Panc1 (cell line): Measurements from ENCODE around the gene KLHL24. TPM values are rescaled to one million over a fixed set of nuclear protein-coding genes. Genes with fewer than 3 reads are reported as not detected.

Source experiments
- ATAC-seq: fragments of 200-7000 bp; cut with Tn5 transposase; 2 replicates; pipeline ENCODE4 v1.9.1; 2020; ENCODE audit warnings: mild to moderate bottlenecking, moderate library complexity
- BruUV-seq: library from RNA; stranded (reverse); fragments of 400-500 nt; replicated peaks from 2 replicates; lab custom pipeline; 2021; lab: Mats Ljungman, UMichigan
- CTCF ChIA-PET: fragments of 300-600 bp; sonication (Branson Sonifier 250); formaldehyde crosslinking; loops from one replicate; lab custom pipeline; 2022; ENCODE audit warnings: antibody characterized with exemption; lab: Charles Lee
- POLR2A ChIA-PET: fragments of 300-600 bp; sonication (Branson Sonifier 250); formaldehyde crosslinking; loops from one replicate; lab custom pipeline; 2022; ENCODE audit warnings: antibody characterized with exemption; lab: Charles Lee
- DNase-seq: peaks from one replicate; pipeline ENCODE4 v3.0.0-alpha.2; 2010; ENCODE audit warnings: low read depth, low spot score
- H3K27ac ChIP-seq: 2 replicates; pipeline ENCODE4 v1.5.1; 2011; ENCODE audit warnings: mild to moderate bottlenecking, low read length, inconsistent platforms
- H3K27me3 ChIP-seq: fragments of 200-500 bp; sonication (Bioruptor generic); 2 replicates; pipeline ENCODE4 v1.6.0; 2014; ENCODE audit warnings: low read length, inconsistent platforms; ENCODE audit not compliant: control insufficient read depth, insufficient read depth
- H3K36me3 ChIP-seq: fragments of 200-500 bp; sonication (Bioruptor generic); 2 replicates; pipeline ENCODE4 v1.5.1; 2014; ENCODE audit warnings: inconsistent platforms, mild to moderate bottlenecking, low read length, moderate library complexity; ENCODE audit not compliant: control insufficient read depth, insufficient read depth
- H3K4me1 ChIP-seq: 2 replicates; pipeline ENCODE4 v1.5.1; 2011; ENCODE audit warnings: inconsistent platforms, mild to moderate bottlenecking, low read length, moderate library complexity; ENCODE audit not compliant: control insufficient read depth, insufficient read depth
- H3K4me3 ChIP-seq, 2 experiments: 2 replicates each; pipeline ENCODE4 v1.5.1; 2011 to 2012; ENCODE audit warnings: low read depth in 2 of 2, low read length in 2 of 2, mild to moderate bottlenecking in 2 of 2, inconsistent platforms in 1 of 2, moderate library complexity in 1 of 2
- H3K9me3 ChIP-seq: fragments of 200-500 bp; sonication (Bioruptor generic); 2 replicates; pipeline ENCODE4 v1.5.1; 2014; ENCODE audit warnings: low read depth, mild to moderate bottlenecking, inconsistent platforms, low read length, moderate library complexity; ENCODE audit not compliant: control insufficient read depth, insufficient read depth
- POLR2AphosphoS5 ChIP-seq: IDR thresholded peaks from 2 replicates; pipeline ENCODE4 v1.6.1; 2012; ENCODE audit warnings: mild to moderate bottlenecking, low read depth, low read length, moderate library complexity
- SIN3A ChIP-seq: IDR thresholded peaks from 2 replicates; pipeline ENCODE4 v1.6.1; 2012; ENCODE audit warnings: low read depth, mild to moderate bottlenecking, low read length, moderate library complexity, borderline replicate concordance; ENCODE audit not compliant: insufficient read depth
- TCF7L2 ChIP-seq: IDR thresholded peaks from 2 replicates; pipeline ENCODE4 v1.6.1; 2011; ENCODE audit warnings: mild to moderate bottlenecking, low read depth, low read length, inconsistent platforms
- in situ Hi-C: cut with HindIII; loops from 2 replicates; pipeline ENCODE4 v1.10.0; 2016; ENCODE audit warnings: low sequenced_read_pairs, low pct_unique_long_range_greater_than_20kb
- intact Hi-C: fragments of 100-400 bp; cut with micrococcal nuclease; formaldehyde crosslinking; loops from one replicate; pipeline ENCODE4 v1.10.0; 2022; ENCODE audit not compliant: unreplicated experiment
- total RNA-seq: library from RNA; stranded (reverse); gene quantifications from one replicate; pipeline ENCODE4 v1.2.1, GENCODE V29; 2021; ENCODE audit not compliant: unreplicated experiment
- TF ChIP-seq, protein P1 (sequence below): fragments of 450-650 bp; IDR thresholded peaks from 2 replicates; pipeline ENCODE4 v1.5.1; 2017; ENCODE audit warnings: mild to moderate bottlenecking
- TF ChIP-seq, protein P2 (sequence below), 2 experiments: IDR thresholded peaks; 2 replicates each; pipeline ENCODE4 v1.6.1; 2011 to 2012; ENCODE audit warnings: low read depth in 2 of 2, control low read depth in 1 of 2, low read length in 1 of 2, mild to moderate bottlenecking in 1 of 2, moderate library complexity in 1 of 2; ENCODE audit not compliant: insufficient read depth in 1 of 2

KLHL24 gene
- total RNA-seq, 1 experiment from 2014 or later = 42.0 TPM

DNA sequence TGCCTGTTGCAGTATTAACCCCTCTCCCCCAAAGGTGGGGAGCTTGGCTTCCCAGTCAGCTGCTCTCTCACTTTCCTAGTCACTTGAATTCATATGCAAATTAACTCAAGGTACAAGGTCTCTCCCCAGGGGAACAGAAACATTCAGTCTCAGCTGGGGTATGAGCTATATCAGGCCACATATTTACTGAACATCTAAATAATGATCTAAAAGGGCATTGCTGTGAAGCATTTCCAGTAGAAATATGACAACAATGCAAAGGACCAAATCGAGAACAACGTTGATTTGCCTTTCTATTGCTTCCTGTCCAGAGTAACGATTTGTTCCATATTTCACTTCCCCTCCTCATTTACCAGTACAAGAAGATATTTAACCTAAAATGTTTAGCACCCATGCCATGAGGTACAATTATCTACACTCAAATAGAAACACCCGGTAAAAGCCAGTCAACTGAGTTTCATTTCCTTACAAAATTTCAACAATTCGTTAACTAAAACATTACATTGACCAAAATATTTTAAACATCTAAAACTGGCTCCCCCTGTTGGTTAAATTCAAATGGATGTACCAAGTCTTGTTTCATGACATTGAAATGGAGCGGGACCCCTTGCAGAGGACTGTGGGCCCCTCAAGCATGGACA is 43.4 kb upstream of the KLHL24 start:
- H3K4me1 ChIP-seq = no peaks in the 10 kb centered on the region
- in situ Hi-C loops (no loop called here), intact Hi-C loops (no loop called here)
- no peak overlapping the region for H3K27ac ChIP-seq
- POLR2A ChIA-PET = no interaction called here
- H3K27me3 ChIP-seq = no peaks in the 10 kb centered on the region
- DNase-seq = no peak
- H3K36me3 ChIP-seq = no peaks in the 10 kb centered on the region
- TF ChIP-seq, protein P1, sequence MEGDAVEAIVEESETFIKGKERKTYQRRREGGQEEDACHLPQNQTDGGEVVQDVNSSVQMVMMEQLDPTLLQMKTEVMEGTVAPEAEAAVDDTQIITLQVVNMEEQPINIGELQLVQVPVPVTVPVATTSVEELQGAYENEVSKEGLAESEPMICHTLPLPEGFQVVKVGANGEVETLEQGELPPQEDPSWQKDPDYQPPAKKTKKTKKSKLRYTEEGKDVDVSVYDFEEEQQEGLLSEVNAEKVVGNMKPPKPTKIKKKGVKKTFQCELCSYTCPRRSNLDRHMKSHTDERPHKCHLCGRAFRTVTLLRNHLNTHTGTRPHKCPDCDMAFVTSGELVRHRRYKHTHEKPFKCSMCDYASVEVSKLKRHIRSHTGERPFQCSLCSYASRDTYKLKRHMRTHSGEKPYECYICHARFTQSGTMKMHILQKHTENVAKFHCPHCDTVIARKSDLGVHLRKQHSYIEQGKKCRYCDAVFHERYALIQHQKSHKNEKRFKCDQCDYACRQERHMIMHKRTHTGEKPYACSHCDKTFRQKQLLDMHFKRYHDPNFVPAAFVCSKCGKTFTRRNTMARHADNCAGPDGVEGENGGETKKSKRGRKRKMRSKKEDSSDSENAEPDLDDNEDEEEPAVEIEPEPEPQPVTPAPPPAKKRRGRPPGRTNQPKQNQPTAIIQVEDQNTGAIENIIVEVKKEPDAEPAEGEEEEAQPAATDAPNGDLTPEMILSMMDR = peak; percentile 45; the same call in 1 of the 2 replicates
- TF ChIP-seq POLR2AphosphoS5 = no peak
- CTCF ChIA-PET = no interaction called here
- H3K9me3 ChIP-seq = no peaks in the 10 kb centered on the region
- no peak overlapping the region for H3K4me3 ChIP-seq
- no peak for ATAC-seq
- no TSS peak for BruUV-seq

DNA sequence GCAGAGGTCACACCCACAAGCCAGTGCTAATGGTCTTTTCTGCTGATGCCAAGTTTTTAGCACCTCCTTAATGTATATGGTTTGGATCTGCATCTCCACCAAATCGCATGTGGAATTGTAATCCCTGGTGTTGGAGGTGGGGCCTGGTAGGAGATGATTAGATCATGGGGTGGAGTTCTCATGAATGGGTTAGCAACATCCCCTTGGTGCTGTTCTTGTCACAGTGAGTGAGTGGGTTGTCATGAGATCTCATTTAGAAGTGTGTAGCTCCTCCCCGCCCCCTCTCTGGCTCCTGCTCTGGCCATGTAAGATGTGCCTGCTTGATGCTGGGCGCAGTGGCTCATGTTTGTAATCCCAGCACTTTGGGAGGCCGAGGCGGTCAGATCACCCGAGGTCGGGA is 42.6 kb upstream of the KLHL24 start:
- BruUV-seq = no TSS peak
- intact Hi-C loops = no loop called here
- Histone ChIP-seq H3K9me3 (peaks cover 5% of the 10 kb centered on the region; the same call in 1 of the 2 replicates), H3K4me1 (no peaks in the 10 kb centered on the region), H3K4me3 (no peak overlapping the region), H3K36me3 (no peaks in the 10 kb centered on the region), H3K27me3 (no peaks in the 10 kb centered on the region), H3K27ac (no peak overlapping the region)
- ChIA-PET POLR2A (no interaction called here), CTCF (no interaction called here)
- DNase-seq (no peak), ATAC-seq (no peak)
- in situ Hi-C loops = no loop called here
- TF ChIP-seq POLR2AphosphoS5 (no peak), TCF7L2 (no peak), SIN3A (no peak)
- TF ChIP-seq, protein P1 = no peak
- TF ChIP-seq, protein P2, sequence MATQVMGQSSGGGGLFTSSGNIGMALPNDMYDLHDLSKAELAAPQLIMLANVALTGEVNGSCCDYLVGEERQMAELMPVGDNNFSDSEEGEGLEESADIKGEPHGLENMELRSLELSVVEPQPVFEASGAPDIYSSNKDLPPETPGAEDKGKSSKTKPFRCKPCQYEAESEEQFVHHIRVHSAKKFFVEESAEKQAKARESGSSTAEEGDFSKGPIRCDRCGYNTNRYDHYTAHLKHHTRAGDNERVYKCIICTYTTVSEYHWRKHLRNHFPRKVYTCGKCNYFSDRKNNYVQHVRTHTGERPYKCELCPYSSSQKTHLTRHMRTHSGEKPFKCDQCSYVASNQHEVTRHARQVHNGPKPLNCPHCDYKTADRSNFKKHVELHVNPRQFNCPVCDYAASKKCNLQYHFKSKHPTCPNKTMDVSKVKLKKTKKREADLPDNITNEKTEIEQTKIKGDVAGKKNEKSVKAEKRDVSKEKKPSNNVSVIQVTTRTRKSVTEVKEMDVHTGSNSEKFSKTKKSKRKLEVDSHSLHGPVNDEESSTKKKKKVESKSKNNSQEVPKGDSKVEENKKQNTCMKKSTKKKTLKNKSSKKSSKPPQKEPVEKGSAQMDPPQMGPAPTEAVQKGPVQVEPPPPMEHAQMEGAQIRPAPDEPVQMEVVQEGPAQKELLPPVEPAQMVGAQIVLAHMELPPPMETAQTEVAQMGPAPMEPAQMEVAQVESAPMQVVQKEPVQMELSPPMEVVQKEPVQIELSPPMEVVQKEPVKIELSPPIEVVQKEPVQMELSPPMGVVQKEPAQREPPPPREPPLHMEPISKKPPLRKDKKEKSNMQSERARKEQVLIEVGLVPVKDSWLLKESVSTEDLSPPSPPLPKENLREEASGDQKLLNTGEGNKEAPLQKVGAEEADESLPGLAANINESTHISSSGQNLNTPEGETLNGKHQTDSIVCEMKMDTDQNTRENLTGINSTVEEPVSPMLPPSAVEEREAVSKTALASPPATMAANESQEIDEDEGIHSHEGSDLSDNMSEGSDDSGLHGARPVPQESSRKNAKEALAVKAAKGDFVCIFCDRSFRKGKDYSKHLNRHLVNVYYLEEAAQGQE (IDR thresholded peaks at IDR 0.05; ENCODE audit: insufficient read depth in 1 of 2, low read depth in 2 of 2, low read length in 1 of 2) = no peak
